ENCODE measurements around the gene CDK19.
"Not testable (repeated sequence)": the region's sequence is repeated elsewhere in the genome, so short reads cannot be mapped to it uniquely, and the experiment has no call there.

CDK19 gene

GRCh38 chr6:110814102-110815014 lies 911 bp downstream of the CDK19 start:
- intact Hi-C loops (cut with DNase I) = loop anchor here (2.0 to 10.0 kb wide), 4 partner anchors 60 to 282 kb away; partner anchors contain the start of genes AMD1 and GTF3C6
- DNase-seq = peak; percentile 44 to 92 (median 60)

- intact Hi-C loops (cut with DNase I) = loop anchor here (2.0 to 10.0 kb wide), 2 partner anchors 61 to 129 kb away; partner anchors contain the start of gene AMD1
- peak in 2 of 10 donors; percentile 24 to 25 for DNase-seq
These were observed 1.7 kb downstream of the CDK19 start for GRCh38 chr6:110813338-110814101.

GRCh38 chr6:110812719-110813118 lies 2.5 kb downstream of the CDK19 start:
- intact Hi-C loops (cut with DNase I) = loop anchor here (10.0 kb wide), 1 partner anchor 128 kb away; no protein-coding TSS in a partner anchor
- no peak for DNase-seq

- intact Hi-C loops (cut with DNase I) = loop anchor here (10.0 kb wide), 1 partner anchor 126 kb away; no protein-coding TSS in a partner anchor
- DNase-seq = no peak
These were observed 4.2 kb downstream of the CDK19 start for GRCh38 chr6:110810896-110811586.

GRCh38 chr6:110809792-110810191 lies 5.5 kb downstream of the CDK19 start:
- DNase-seq = no peak
- intact Hi-C loops (cut with DNase I) = loop anchor here (10.0 kb wide), 1 partner anchor 125 kb away; no protein-coding TSS in a partner anchor

- intact Hi-C loops (cut with DNase I); DNase-seq: not testable (repeated sequence)
These were observed 13.1 kb downstream of the CDK19 start for GRCh38 chr6:110802175-110802574.

- DNase-seq = no peak
- intact Hi-C loops (cut with DNase I) = no loop called here
These were observed 14.5 kb downstream of the CDK19 start for GRCh38 chr6:110800839-110801196.

- DNase-seq = no peak
- intact Hi-C loops (cut with DNase I) = no loop called here
These were observed 15.0 kb downstream of the CDK19 start for GRCh38 chr6:110800196-110800838.

- peak in 1 of 10 donors; percentile 34 for DNase-seq
- intact Hi-C loops (cut with DNase I) = no loop called here
These were observed 15.6 kb downstream of the CDK19 start for GRCh38 chr6:110799655-110800054.

GRCh38 chr6:110799189-110799588 lies 16.1 kb downstream of the CDK19 start:
- intact Hi-C loops (cut with DNase I) = no loop called here
- no peak for DNase-seq

GRCh38 chr6:110795271-110795670 lies 20.0 kb downstream of the CDK19 start:
- intact Hi-C loops (cut with DNase I) = no loop called here
- DNase-seq = no peak

- DNase-seq = no peak
- intact Hi-C loops (cut with DNase I) = no loop called here
These were observed 28.6 kb downstream of the CDK19 start for GRCh38 chr6:110786696-110787095.

- DNase-seq = no peak
- intact Hi-C loops (cut with DNase I) = no loop called here
These were observed 29.0 kb downstream of the CDK19 start for GRCh38 chr6:110786271-110786670.

- no peak for DNase-seq
- intact Hi-C loops (cut with DNase I) = no loop called here
These were observed 30.7 kb downstream of the CDK19 start for GRCh38 chr6:110784610-110784979.

GRCh38 chr6:110781522-110782214 lies 33.6 kb downstream of the CDK19 start:
- DNase-seq = peak in 1 of 10 donors; percentile 40
- intact Hi-C loops (cut with DNase I) = no loop called here

GRCh38 chr6:110778333-110778732 lies 36.9 kb downstream of the CDK19 start:
- intact Hi-C loops (cut with DNase I) = no loop called here
- DNase-seq = no peak

- no peak for DNase-seq
- intact Hi-C loops (cut with DNase I) = no loop called here
These were observed 37.6 kb downstream of the CDK19 start for GRCh38 chr6:110777636-110778035.

- intact Hi-C loops (cut with DNase I) = no loop called here
- DNase-seq = no peak
These were observed 38.9 kb downstream of the CDK19 start for GRCh38 chr6:110776413-110776812.

GRCh38 chr6:110769923-110770322 lies 45.3 kb downstream of the CDK19 start:
- DNase-seq = no peak
- intact Hi-C loops (cut with DNase I) = no loop called here

- no peak for DNase-seq
- intact Hi-C loops (cut with DNase I) = no loop called here
These were observed 47.2 kb downstream of the CDK19 start for GRCh38 chr6:110768057-110768456.

Measured in posterior cingulate gyrus (tissue), 11 donors.